T47D (cell line): Measurements from ENCODE around the gene CDC25B.

Experiments
- DNase-seq, 2 experiments: peaks; one replicate each; pipeline versions ENCODE4 v3.0.0 to v3.0.0-alpha.2; 2011 to 2012; ENCODE audit warnings: low read depth in 1 of 2, low spot score in 1 of 2
- JUND ChIP-seq: IDR thresholded peaks from 2 replicates; pipeline ENCODE4 v1.6.1; 2012; ENCODE audit warnings: low read depth
- in situ Hi-C: cut with HindIII; loops from 2 replicates; pipeline ENCODE4 v1.10.0; 2016; ENCODE audit warnings: low sequenced_read_pairs, low pct_unique_long_range_greater_than_20kb

Gene CDC25B

GRCh38 chr20:3846378-3846739, 50.2 kb downstream of the CDC25B start:
- in situ Hi-C loops = no loop called here
- TF ChIP-seq JUND = no peak
- no peak for DNase-seq

- in situ Hi-C loops = no loop called here
- no peak for TF ChIP-seq JUND
- DNase-seq = peak; percentile 81 to 94
Measured at GRCh38 chr20:3846740-3847428, 50.8 kb downstream of the CDC25B start, which contains the start of gene MAVS. MAVS (plus strand) TSS chr20:3846834; CDS start chr20:3854625, 7,791 bp downstream.

- DNase-seq = no peak
- in situ Hi-C loops = no loop called here
- TF ChIP-seq JUND = no peak
Measured at GRCh38 chr20:3847429-3847940, 51.4 kb downstream of the CDC25B start.

GRCh38 chr20:3848565-3848964, 52.5 kb downstream of the CDC25B start:
- in situ Hi-C loops = no loop called here
- TF ChIP-seq JUND = no peak
- no peak for DNase-seq

GRCh38 chr20:3854462-3854871, 58.4 kb downstream of the CDC25B start:
- in situ Hi-C loops = no loop called here
- no peak for TF ChIP-seq JUND
- peak; percentile 38 to 64 for DNase-seq
